Activated T-cell treated with anti-CD3 and anti-CD28 coated beads for 24 hours (primary cell): ENCODE results near the gene WDR31.
"Not testable (repeated sequence)": the region's sequence is repeated elsewhere in the genome, so short reads cannot be mapped to it uniquely, and the experiment has no call there.

ENCODE experiments used
- DNase-seq: peaks from one replicate; pipeline ENCODE4 v3.0.0-alpha.2; 2020; ENCODE audit warnings: low read depth

Gene WDR31

GRCh38 chr9:113340011-113340699, at the start of gene WDR31:
Gene WDR31 (minus strand): TSS chr9:113340275. CDS start chr9:113332022, 8,253 bp downstream.
- peak; percentile 77 for DNase-seq

- no peak for DNase-seq
Observed at GRCh38 chr9:113389451-113389850, 49.4 kb upstream of the WDR31 start.

- no peak for DNase-seq
Observed at GRCh38 chr9:113388833-113389232, 48.8 kb upstream of the WDR31 start.

GRCh38 chr9:113387560-113388230, 47.6 kb upstream of the WDR31 start:
- DNase-seq, result no peak

GRCh38 chr9:113386571-113387393, 46.7 kb upstream of the WDR31 start:
- DNase-seq, result no peak

- DNase-seq, result no peak
Observed at GRCh38 chr9:113381909-113382411, 41.9 kb upstream of the WDR31 start.

GRCh38 chr9:113381441-113381840, 41.4 kb upstream of the WDR31 start:
- not testable (repeated sequence) for DNase-seq

GRCh38 chr9:113380869-113381378, 40.8 kb upstream of the WDR31 start:
- no peak for DNase-seq

- DNase-seq, result not testable (repeated sequence)
Observed at GRCh38 chr9:113379829-113380210, 39.7 kb upstream of the WDR31 start.

GRCh38 chr9:113379094-113379828, 39.2 kb upstream of the WDR31 start:
- DNase-seq, result not testable (repeated sequence)

- DNase-seq, result peak; percentile 60
Observed at GRCh38 chr9:113376634-113377567, 36.8 kb upstream of the WDR31 start, which contains the start of gene HDHD3. Gene HDHD3 (minus strand): TSS chr9:113376986. CDS start chr9:113374354, 2,632 bp downstream.

- DNase-seq, result no peak
Observed at GRCh38 chr9:113375057-113376023, 35.3 kb upstream of the WDR31 start.

GRCh38 chr9:113373676-113374392, 33.8 kb upstream of the WDR31 start:
- no peak for DNase-seq

- DNase-seq, result no peak
Observed at GRCh38 chr9:113373256-113373655, 33.2 kb upstream of the WDR31 start.

GRCh38 chr9:113372059-113372458, 32.0 kb upstream of the WDR31 start:
- no peak for DNase-seq

GRCh38 chr9:113370806-113371325, 30.8 kb upstream of the WDR31 start:
- no peak for DNase-seq

- DNase-seq, result no peak
Observed at GRCh38 chr9:113369855-113370140, 29.7 kb upstream of the WDR31 start.
